Mammary epithelial cell (primary cell): ENCODE results near the gene RAI1.

Experiments
- CTCF ChIP-seq, 2 donors: IDR thresholded peaks in 1 of 2; conservative IDR thresholded peaks in 1 of 2; 2 replicates each; pipeline ENCODE4 v1.5.1; 2011 to 2012; ENCODE audit warnings: inconsistent platforms in 2 of 2, low read length in 2 of 2, mild to moderate bottlenecking in 2 of 2, control low read depth in 1 of 2, low read depth in 1 of 2; ENCODE audit not compliant: insufficient read depth in 1 of 2; ENCODE audit errors: extremely low read depth in 1 of 2
- EZH2 ChIP-seq: IDR thresholded peaks from 2 replicates; pipeline ENCODE4 v1.6.1; 2012; ENCODE audit warnings: low read length, inconsistent platforms, borderline replicate concordance

- TF ChIP-seq CTCF (conservative IDR thresholded peaks at IDR 0.05 in 1 of 2, IDR thresholded peaks at IDR 0.05 in 1 of 2; ENCODE audit: extremely low read depth in 1 of 2, insufficient read depth in 1 of 2, low read depth in 1 of 2, low read length in 2 of 2), result no peak
- TF ChIP-seq EZH2, result no peak
Measured at GRCh38 chr17:17808706-17809432, 127.6 kb downstream of the RAI1 start.
